ENCODE measurements around the gene CCDC185.

Gene CCDC185

GRCh38 chr1:223443397-223443796, 50.2 kb downstream of the CCDC185 start:
- DNase-seq: no peak

DNA sequence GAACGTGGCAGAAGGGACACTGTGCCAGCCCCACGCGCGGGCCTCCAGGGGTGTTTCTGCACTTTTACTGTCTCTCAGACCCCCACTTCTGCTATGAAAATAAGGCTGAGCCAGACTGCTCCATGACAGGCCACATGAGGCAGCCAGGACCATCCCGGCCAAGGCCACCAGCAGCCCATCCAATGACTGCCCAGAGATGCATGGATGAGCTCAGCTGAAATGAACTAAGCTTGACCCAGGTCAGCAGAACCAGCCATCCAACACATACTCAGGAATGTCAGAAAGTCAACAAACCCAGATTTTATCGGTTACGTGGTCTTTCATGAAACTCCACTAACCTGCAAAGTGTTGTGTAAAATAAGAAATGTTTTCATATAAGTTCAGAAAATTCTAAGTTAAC, 51.2 kb downstream of the CCDC185 start:
- DNase-seq: no peak

All from hematopoietic multipotent progenitor cell treated with erythropoietin and hydrocortisone succinate and interleukin-3 and kit ligand, for 4 days (in vitro differentiated cells).